PC-3 (cell line): ENCODE results near the gene SPIRE1. TPM values are rescaled to one million over a fixed set of nuclear protein-coding genes. Genes with fewer than 3 reads are reported as not detected.

Experiments
- ATAC-seq: fragments of 200-7000 bp; cut with Tn5 transposase; 2 replicates; pipeline ENCODE4 v1.9.1; 2020; ENCODE audit warnings: mild to moderate bottlenecking, moderate library complexity
- BruUV-seq: library from RNA; stranded (reverse); fragments of 400-500 nt; replicated peaks from 2 replicates; lab custom pipeline; 2021; lab: Mats Ljungman, UMichigan
- CTCF ChIA-PET: fragments of 300-600 bp; sonication (Branson Sonifier 250); formaldehyde crosslinking; loops from one replicate; lab custom pipeline; 2022; ENCODE audit warnings: antibody characterized with exemption; lab: Charles Lee
- POLR2A ChIA-PET: fragments of 300-600 bp; sonication (Branson Sonifier 250); formaldehyde crosslinking; loops from one replicate; lab custom pipeline; 2022; ENCODE audit warnings: antibody characterized with exemption; ENCODE audit not compliant: unreplicated experiment; lab: Charles Lee
- DNase-seq: peaks from one replicate; pipeline ENCODE4 v3.0.0-alpha.2; 2015
- H2AFZ ChIP-seq: fragments of 300-600 bp; sonication (generic); 2 replicates; pipeline ENCODE4 v1.6.0; 2016; ENCODE audit warnings: antibody characterized with exemption, low read length
- H3F3A ChIP-seq: fragments of 300-600 bp; sonication (generic); one replicate; pipeline ENCODE4 v1.6.0; 2017; ENCODE audit warnings: antibody characterized with exemption, low read length, control low read depth, mild to moderate bottlenecking; ENCODE audit not compliant: unreplicated experiment
- H3K27ac ChIP-seq: fragments of 300-600 bp; sonication (generic); 2 replicates; pipeline ENCODE4 v1.5.1; 2016; ENCODE audit warnings: mild to moderate bottlenecking, low read length
- H3K27me3 ChIP-seq: fragments of 300-600 bp; sonication (generic); 2 replicates; pipeline ENCODE4 v1.6.1; 2016; ENCODE audit warnings: low read length, mixed read lengths
- H3K36me3 ChIP-seq: fragments of 300-600 bp; sonication (generic); 2 replicates; pipeline ENCODE4 v1.6.1; 2016; ENCODE audit warnings: low read depth, mixed run types, low read length, mixed read lengths
- H3K4me1 ChIP-seq: fragments of 300-600 bp; sonication (generic); 2 replicates; pipeline ENCODE4 v1.5.1; 2016; ENCODE audit warnings: low read length; ENCODE audit not compliant: insufficient read depth
- H3K4me2 ChIP-seq: fragments of 300-600 bp; sonication (generic); 2 replicates; pipeline ENCODE4 v1.6.0; 2016; ENCODE audit warnings: low read length
- H3K4me3 ChIP-seq: fragments of 300-600 bp; sonication (generic); 2 replicates; pipeline ENCODE4 v1.5.1; 2016; ENCODE audit warnings: mild to moderate bottlenecking, low read length, mixed read lengths
- H3K79me2 ChIP-seq: fragments of 300-600 bp; sonication (generic); 2 replicates; pipeline ENCODE4 v1.6.1; 2017; ENCODE audit warnings: low read length, mixed read lengths
- H3K9ac ChIP-seq: fragments of 300-600 bp; sonication (generic); 2 replicates; pipeline ENCODE4 v1.6.0; 2016; ENCODE audit warnings: mild to moderate bottlenecking, low read length
- H3K9me2 ChIP-seq: fragments of 300-600 bp; sonication (generic); replicated peaks from 2 replicates; pipeline ENCODE4 v1.6.1; 2016; ENCODE audit warnings: mixed run types, low read length, mixed read lengths
- H3K9me3 ChIP-seq: fragments of 300-600 bp; sonication (generic); 2 replicates; pipeline ENCODE4 v1.6.1; 2016; ENCODE audit warnings: low read length, mixed read lengths
- H4K20me1 ChIP-seq: fragments of 300-600 bp; sonication (generic); 2 replicates; pipeline ENCODE4 v1.6.1; 2016; ENCODE audit warnings: low read length, mixed read lengths
- CTCF ChIP-seq: fragments of 300-600 bp; sonication (generic); conservative IDR thresholded peaks from 2 replicates; pipeline ENCODE4 v1.5.1; 2017; ENCODE audit warnings: antibody characterized with exemption, low read depth, mild to moderate bottlenecking, low read length
- EZH2 ChIP-seq: fragments of 300-600 bp; sonication (generic); IDR thresholded peaks from one replicate; pipeline ENCODE4 v1.6.1; 2017; ENCODE audit warnings: antibody characterized with exemption, mild to moderate bottlenecking, low read length; ENCODE audit not compliant: unreplicated experiment
- EZH2phosphoT487 ChIP-seq: fragments of 300-600 bp; sonication (generic); IDR thresholded peaks from 2 replicates; pipeline ENCODE4 v1.6.1; 2018; ENCODE audit warnings: mild to moderate bottlenecking, antibody characterized with exemption, low read length, borderline replicate concordance
- intact Hi-C: fragments of 100-400 bp; cut with micrococcal nuclease; formaldehyde crosslinking; loops from 2 replicates; pipeline ENCODE4 v1.9.0; 2023
- total RNA-seq: library from RNA; depleted of rRNA; stranded (reverse); fragments of >200 nt; gene quantifications from 2 replicates; pipeline ENCODE4 v1.2.3, GENCODE V29; 2014

Gene SPIRE1
- total RNA-seq, 1 experiment from 2014 or later = 32.4 TPM

GRCh38 chr18:12420821-12421421 lies 237.0 kb downstream of the SPIRE1 start:
- CTCF ChIA-PET = no interaction called here
- H3K4me2 ChIP-seq = no peak overlapping the region
- intact Hi-C loops = loop anchor here (1.0 kb wide), 1 partner anchor 8 kb away; no protein-coding TSS in a partner anchor
- no peaks in the 10 kb centered on the region for H3K9me3 ChIP-seq
- H3K9ac ChIP-seq = no peak overlapping the region
- no peaks in the 10 kb centered on the region for H3K9me2 ChIP-seq
- no peaks in the 10 kb centered on the region for H3K4me1 ChIP-seq
- no peaks in the 10 kb centered on the region for H3K27me3 ChIP-seq
- POLR2A ChIA-PET = interaction anchor here (0.6 kb wide), 1 partner anchor 20 kb away, joined by 5 read pairs; no protein-coding TSS in a partner anchor
- no peak overlapping the region for H3K4me3 ChIP-seq
- ATAC-seq (no peak), DNase-seq (no peak)
- H3K27ac ChIP-seq = no peak overlapping the region
- H3K36me3 ChIP-seq = no peaks in the 10 kb centered on the region
- H2AFZ ChIP-seq = no peak overlapping the region
- H4K20me1 ChIP-seq = no peaks in the 10 kb centered on the region
- no peak for TF ChIP-seq EZH2phosphoT487
- TF ChIP-seq EZH2 = no peak
- TF ChIP-seq CTCF = no peak
- H3K79me2 ChIP-seq = peaks cover 10% of the 10 kb centered on the region; the same call in 1 of the 2 replicates
- peaks cover 4% of the 10 kb centered on the region for H3F3A ChIP-seq
- BruUV-seq = no TSS peak

DNA sequence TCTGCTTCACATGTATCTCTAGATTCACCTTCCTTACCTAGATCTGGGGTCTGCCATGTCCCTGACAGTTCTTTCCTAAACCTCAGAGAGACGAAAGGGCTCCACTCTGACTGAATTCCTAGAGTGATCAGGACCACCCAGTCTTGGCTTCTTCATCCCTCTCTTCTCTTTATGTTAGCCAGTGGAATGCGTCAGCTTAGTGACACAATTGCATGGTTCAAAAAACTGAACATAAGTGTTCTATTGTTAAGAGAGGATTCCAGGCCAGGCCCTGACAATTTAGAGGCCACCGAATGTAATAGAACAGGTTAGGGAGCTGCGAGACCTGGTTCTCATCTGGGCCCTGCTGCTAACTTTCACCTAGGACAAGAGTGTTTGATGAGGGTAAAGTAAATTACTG lies 240.2 kb downstream of the SPIRE1 start:
- intact Hi-C loops = no loop called here
- peaks cover 17% of the 10 kb centered on the region; the same call in 1 of the 2 replicates for H3K79me2 ChIP-seq
- no peaks in the 10 kb centered on the region for H4K20me1 ChIP-seq
- CTCF ChIA-PET = no interaction called here
- H3F3A ChIP-seq = peaks cover 4% of the 10 kb centered on the region
- H3K27ac ChIP-seq = no peak overlapping the region
- TF ChIP-seq EZH2phosphoT487 (no peak), CTCF (no peak)
- DNase-seq (no peak), ATAC-seq (no peak)
- H3K4me1 ChIP-seq = no peaks in the 10 kb centered on the region
- no TSS peak for BruUV-seq
- no peak overlapping the region for H3K4me3 ChIP-seq
- no peaks in the 10 kb centered on the region for H3K36me3 ChIP-seq
- no peaks in the 10 kb centered on the region for H3K27me3 ChIP-seq
- H2AFZ ChIP-seq = no peak overlapping the region
- POLR2A ChIA-PET = no interaction called here
- no peaks in the 10 kb centered on the region for H3K9me2 ChIP-seq
- no peaks in the 10 kb centered on the region for H3K9me3 ChIP-seq
- H3K4me2 ChIP-seq = no peak overlapping the region
- no peak overlapping the region for H3K9ac ChIP-seq

DNA sequence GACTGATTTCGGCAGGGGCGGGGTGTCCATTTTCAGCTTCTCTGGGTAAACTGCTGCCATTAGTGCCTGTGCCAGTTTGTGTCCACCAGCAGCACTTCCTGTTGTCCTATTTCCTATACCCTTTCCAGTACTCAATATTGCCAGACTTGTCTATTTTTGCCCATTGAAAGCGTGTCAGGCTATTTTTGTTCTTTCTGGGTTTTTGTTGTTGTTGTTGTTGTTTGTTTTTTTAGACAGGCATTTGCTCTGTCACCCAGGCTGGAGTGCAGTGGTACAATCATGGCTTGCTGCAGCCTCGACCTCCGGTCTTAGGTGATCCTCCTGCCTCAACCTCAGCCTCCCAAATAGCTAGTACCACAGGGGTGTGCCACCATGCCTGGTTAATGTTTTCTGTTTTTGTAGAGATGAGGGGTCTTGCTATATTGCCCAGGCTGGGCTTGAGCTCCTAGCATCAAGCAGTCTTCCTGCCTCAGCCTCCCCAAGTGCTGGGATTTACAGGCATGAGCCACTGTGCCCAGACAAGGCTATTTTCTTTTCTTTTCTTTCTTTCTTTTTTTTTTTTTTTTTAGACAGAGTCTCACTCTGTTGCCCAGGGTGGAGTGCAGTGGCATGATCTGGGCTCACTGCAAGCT lies 241.7 kb downstream of the SPIRE1 start:
- BruUV-seq = no TSS peak
- Histone ChIP-seq H3K27me3 (no peaks in the 10 kb centered on the region), H3K36me3 (no peaks in the 10 kb centered on the region), H3K9me3 (no peaks in the 10 kb centered on the region), H3K9ac (no peak overlapping the region), H3K4me2 (no peak overlapping the region), H3K4me1 (no peaks in the 10 kb centered on the region), H4K20me1 (no peaks in the 10 kb centered on the region), H3K79me2 (peaks cover 24% of the 10 kb centered on the region), H3K27ac (no peak overlapping the region), H2AFZ (no peak overlapping the region), H3F3A (peaks cover 3% of the 10 kb centered on the region), H3K4me3 (no peak overlapping the region), H3K9me2 (no peaks in the 10 kb centered on the region)
- ChIA-PET POLR2A (no interaction called here), CTCF (no interaction called here)
- ATAC-seq = no peak
- DNase-seq = no peak
- TF ChIP-seq EZH2 (no peak), CTCF (no peak), EZH2phosphoT487 (no peak)
- intact Hi-C loops = no loop called here
